Endothelial cell of umbilical vein (primary cell): ENCODE results near the gene CHKB.

Experiments
- EZH2 ChIP-seq: IDR thresholded peaks from 2 replicates; pipeline ENCODE4 v1.6.1; 2012; ENCODE audit warnings: borderline replicate concordance, low read depth, mild to moderate bottlenecking, moderate library complexity, low read length, inconsistent platforms; ENCODE audit not compliant: severe bottlenecking
- JUN ChIP-seq: IDR thresholded peaks from 2 replicates; pipeline ENCODE4 v1.6.1; 2011; ENCODE audit warnings: borderline replicate concordance, low read depth; ENCODE audit not compliant: insufficient read length, insufficient read depth
- MYC ChIP-seq: IDR thresholded peaks from one replicate; pipeline ENCODE4 v1.6.1; 2011; ENCODE audit warnings: mild to moderate bottlenecking, low read depth, low read length
- POLR2A ChIP-seq: IDR thresholded peaks from 2 replicates; pipeline ENCODE4 v1.6.1; 2012; ENCODE audit warnings: low read depth, mild to moderate bottlenecking, control low read depth, low read length
- POLR2AphosphoS5 ChIP-seq: IDR thresholded peaks from 2 replicates; pipeline ENCODE4 v1.6.1; 2012; ENCODE audit warnings: low read depth, mild to moderate bottlenecking, control low read depth, low read length, moderate library complexity; ENCODE audit not compliant: insufficient read depth
- TF ChIP-seq, protein P1 (sequence below), 2 donors: IDR thresholded peaks; 1 replicate in 1 of 2; 2 replicates in 1 of 2; pipeline ENCODE4 v1.5.1; 2011; ENCODE audit warnings: low read length in 2 of 2, mild to moderate bottlenecking in 2 of 2, moderate library complexity in 2 of 2, control low read depth in 1 of 2, inconsistent platforms in 1 of 2, low read depth in 1 of 2; ENCODE audit not compliant: insufficient read depth in 1 of 2; ENCODE audit errors: extremely low read depth in 1 of 2
- TF ChIP-seq, protein P2 (sequence below): IDR thresholded peaks from 2 replicates; pipeline ENCODE4 v1.6.1; 2011; ENCODE audit not compliant: insufficient read depth, insufficient read length

DNA sequence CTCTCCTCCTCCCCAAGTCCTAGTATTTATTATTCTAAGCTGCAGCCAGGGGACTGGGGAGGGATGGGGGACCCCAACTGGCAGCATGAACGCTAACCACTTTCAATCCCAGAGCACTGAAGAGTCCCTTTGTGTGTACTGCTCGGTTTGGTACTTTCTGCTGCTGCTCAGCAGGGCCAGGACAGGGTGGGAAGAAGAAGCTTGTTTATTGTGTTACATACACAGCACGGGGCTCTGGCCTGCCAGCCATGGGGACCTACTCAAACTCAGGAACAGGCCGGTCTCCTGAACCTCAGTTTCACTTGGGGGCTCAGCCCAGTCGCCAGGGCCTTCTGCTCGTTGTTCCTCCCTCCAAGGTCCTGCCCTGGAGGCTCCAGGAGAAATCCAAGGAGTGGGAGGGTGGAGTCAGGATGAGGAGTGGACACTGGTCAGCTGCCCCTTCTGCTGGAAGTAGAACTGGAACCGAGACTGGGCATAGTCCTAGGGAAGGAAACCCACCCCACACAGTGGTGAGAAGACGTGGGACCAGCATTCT, 3.8 kb downstream of the CHKB start:
- TF ChIP-seq, protein P1, sequence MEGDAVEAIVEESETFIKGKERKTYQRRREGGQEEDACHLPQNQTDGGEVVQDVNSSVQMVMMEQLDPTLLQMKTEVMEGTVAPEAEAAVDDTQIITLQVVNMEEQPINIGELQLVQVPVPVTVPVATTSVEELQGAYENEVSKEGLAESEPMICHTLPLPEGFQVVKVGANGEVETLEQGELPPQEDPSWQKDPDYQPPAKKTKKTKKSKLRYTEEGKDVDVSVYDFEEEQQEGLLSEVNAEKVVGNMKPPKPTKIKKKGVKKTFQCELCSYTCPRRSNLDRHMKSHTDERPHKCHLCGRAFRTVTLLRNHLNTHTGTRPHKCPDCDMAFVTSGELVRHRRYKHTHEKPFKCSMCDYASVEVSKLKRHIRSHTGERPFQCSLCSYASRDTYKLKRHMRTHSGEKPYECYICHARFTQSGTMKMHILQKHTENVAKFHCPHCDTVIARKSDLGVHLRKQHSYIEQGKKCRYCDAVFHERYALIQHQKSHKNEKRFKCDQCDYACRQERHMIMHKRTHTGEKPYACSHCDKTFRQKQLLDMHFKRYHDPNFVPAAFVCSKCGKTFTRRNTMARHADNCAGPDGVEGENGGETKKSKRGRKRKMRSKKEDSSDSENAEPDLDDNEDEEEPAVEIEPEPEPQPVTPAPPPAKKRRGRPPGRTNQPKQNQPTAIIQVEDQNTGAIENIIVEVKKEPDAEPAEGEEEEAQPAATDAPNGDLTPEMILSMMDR (IDR thresholded peaks at IDR 0.05; ENCODE audit: extremely low read depth in 1 of 2, insufficient read depth in 1 of 2, low read depth in 1 of 2, low read length in 2 of 2), result no peak
- TF ChIP-seq, protein P2, sequence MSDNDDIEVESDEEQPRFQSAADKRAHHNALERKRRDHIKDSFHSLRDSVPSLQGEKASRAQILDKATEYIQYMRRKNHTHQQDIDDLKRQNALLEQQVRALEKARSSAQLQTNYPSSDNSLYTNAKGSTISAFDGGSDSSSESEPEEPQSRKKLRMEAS, result no peak
- no peak for TF ChIP-seq POLR2AphosphoS5
- TF ChIP-seq POLR2A, result no peak
- no peak for TF ChIP-seq MYC
- no peak for TF ChIP-seq EZH2
- TF ChIP-seq JUN, result no peak
